MM.1S (cell line): ENCODE results near the gene SPSB3.

Experiments used
- DNase-seq: peaks from one replicate; pipeline ENCODE4 v3.0.0-alpha.2; 2015
- H2AFZ ChIP-seq: fragments of 300-600 bp; sonication (generic); 2 replicates; pipeline ENCODE4 v1.6.0; 2016; ENCODE audit warnings: antibody characterized with exemption, low read length
- H3F3A ChIP-seq: fragments of 300-600 bp; sonication (generic); 2 replicates; pipeline ENCODE4 v1.6.1; 2016; ENCODE audit warnings: mild to moderate bottlenecking, antibody characterized with exemption, low read length, moderate library complexity, mixed read lengths; ENCODE audit not compliant: insufficient read depth
- H3K27ac ChIP-seq: fragments of 300-600 bp; sonication (generic); 2 replicates; pipeline ENCODE4 v1.5.1; 2016; ENCODE audit warnings: mild to moderate bottlenecking, low read length
- H3K27me3 ChIP-seq: fragments of 300-600 bp; sonication (generic); replicated peaks from 2 replicates; pipeline ENCODE4 v1.6.0; 2016; ENCODE audit warnings: low read length; ENCODE audit not compliant: insufficient read depth
- H3K36me3 ChIP-seq: fragments of 300-600 bp; sonication (generic); replicated peaks from 2 replicates; pipeline ENCODE4 v1.6.1; 2016; ENCODE audit warnings: mild to moderate bottlenecking, low read length, mixed read lengths; ENCODE audit not compliant: insufficient read depth
- H3K4me1 ChIP-seq: fragments of 300-600 bp; sonication (generic); 2 replicates; pipeline ENCODE4 v1.6.1; 2016; ENCODE audit warnings: low read length, mixed read lengths
- H3K4me2 ChIP-seq: fragments of 300-600 bp; sonication (generic); 2 replicates; pipeline ENCODE4 v1.6.0; 2016; ENCODE audit warnings: low read depth, low read length
- H3K4me3 ChIP-seq: fragments of 300-600 bp; sonication (generic); 2 replicates; pipeline ENCODE4 v1.5.1; 2016; ENCODE audit warnings: low read length, mixed read lengths
- H3K79me2 ChIP-seq: fragments of 300-600 bp; sonication (generic); 2 replicates; pipeline ENCODE4 v1.6.1; 2016; ENCODE audit warnings: mixed run types, low read length, mixed read lengths
- H3K9ac ChIP-seq: fragments of 300-600 bp; sonication (generic); 2 replicates; pipeline ENCODE4 v1.6.1; 2016; ENCODE audit warnings: low read length, mixed read lengths
- H3K9me2 ChIP-seq: fragments of 300-600 bp; sonication (generic); replicated peaks from 2 replicates; pipeline ENCODE4 v1.6.1; 2016; ENCODE audit warnings: mild to moderate bottlenecking, low read length, mixed read lengths; ENCODE audit not compliant: insufficient read depth
- H3K9me3 ChIP-seq: fragments of 300-600 bp; sonication (generic); replicated peaks from 2 replicates; pipeline ENCODE4 v1.6.1; 2016; ENCODE audit warnings: mild to moderate bottlenecking, low read length, mixed read lengths; ENCODE audit not compliant: insufficient read depth
- H4K20me1 ChIP-seq: fragments of 300-600 bp; sonication (generic); 2 replicates; pipeline ENCODE4 v1.6.1; 2016; ENCODE audit warnings: mild to moderate bottlenecking, low read length, moderate library complexity, mixed read lengths; ENCODE audit not compliant: insufficient read depth
- CTCF ChIP-seq: fragments of 300-600 bp; sonication (generic); IDR thresholded peaks from 2 replicates; pipeline ENCODE4 v1.5.1; 2016; ENCODE audit warnings: antibody characterized with exemption, low read length, mixed read lengths
- EZH2 ChIP-seq: fragments of 300-600 bp; sonication (generic); optimal IDR thresholded peaks from 2 replicates; pipeline ENCODE3; 2017; ENCODE audit warnings: low read depth, mild to moderate bottlenecking, antibody characterized with exemption, low read length, mixed read lengths
- EZH2phosphoT487 ChIP-seq: fragments of 300-600 bp; sonication (generic); IDR thresholded peaks from 2 replicates; pipeline ENCODE4 v1.6.1; 2018; ENCODE audit warnings: antibody characterized with exemption, low read length

Gene SPSB3

GRCh38 chr16:1743376-1744337 lies 38.7 kb downstream of the SPSB3 start:
- Histone ChIP-seq H3K9me2 (no peaks in the 10 kb centered on the region), H3K27ac (no peak overlapping the region), H4K20me1 (no peaks in the 10 kb centered on the region), H3K9ac (no peak overlapping the region), H3K4me2 (no peak overlapping the region), H3K36me3 (no peaks in the 10 kb centered on the region), H3K27me3 (no peaks in the 10 kb centered on the region), H3K79me2 (no peaks in the 10 kb centered on the region), H2AFZ (no peak overlapping the region), H3K9me3 (no peaks in the 10 kb centered on the region), H3K4me1 (no peaks in the 10 kb centered on the region), H3K4me3 (no peak overlapping the region), H3F3A (peaks cover 5% of the 10 kb centered on the region; the same call in 1 of the 2 replicates)
- TF ChIP-seq EZH2 (no peak), EZH2phosphoT487 (no peak), CTCF (no peak)
- DNase-seq, result no peak

- Histone ChIP-seq H3K79me2 (no peaks in the 10 kb centered on the region), H3K27me3 (no peaks in the 10 kb centered on the region), H3K4me1 (no peaks in the 10 kb centered on the region), H2AFZ (no peak overlapping the region), H3K4me3 (no peak overlapping the region), H3K9me2 (no peaks in the 10 kb centered on the region), H3K4me2 (no peak overlapping the region), H3K36me3 (no peaks in the 10 kb centered on the region), H4K20me1 (no peaks in the 10 kb centered on the region), H3K9ac (no peak overlapping the region), H3K27ac (no peak overlapping the region), H3K9me3 (no peaks in the 10 kb centered on the region), H3F3A (peaks cover 13% of the 10 kb centered on the region; the same call in 1 of the 2 replicates)
- DNase-seq, result no peak
- no peak for TF ChIP-seq EZH2
- TF ChIP-seq EZH2phosphoT487, result no peak
- no peak for TF ChIP-seq CTCF
Measured at GRCh38 chr16:1741553-1742165, 40.7 kb downstream of the SPSB3 start.

GRCh38 chr16:1740781-1741490 lies 41.4 kb downstream of the SPSB3 start:
- H3K27ac ChIP-seq, result no peak overlapping the region
- H2AFZ ChIP-seq, result no peak overlapping the region
- no peak for DNase-seq
- peaks cover 13% of the 10 kb centered on the region; the same call in 1 of the 2 replicates for H3F3A ChIP-seq
- no peaks in the 10 kb centered on the region for H3K27me3 ChIP-seq
- H3K9me3 ChIP-seq, result no peaks in the 10 kb centered on the region
- H3K36me3 ChIP-seq, result no peaks in the 10 kb centered on the region
- TF ChIP-seq EZH2phosphoT487 (no peak), EZH2 (no peak)
- no peak overlapping the region for H3K4me2 ChIP-seq
- no peak overlapping the region for H3K9ac ChIP-seq
- H3K4me3 ChIP-seq, result no peak overlapping the region
- H3K9me2 ChIP-seq, result no peaks in the 10 kb centered on the region
- no peaks in the 10 kb centered on the region for H3K4me1 ChIP-seq
- H3K79me2 ChIP-seq, result no peaks in the 10 kb centered on the region
- no peaks in the 10 kb centered on the region for H4K20me1 ChIP-seq
